OCI-LY1 (cell line): ENCODE results near the gene CST3.
"Not testable (repeated sequence)": the region's sequence is repeated elsewhere in the genome, so short reads cannot be mapped to it uniquely, and the experiment has no call there.

Source experiments
- CTCF ChIP-seq: fragments of 200-600 bp; sonication (generic), shearing (Covaris generic); IDR thresholded peaks from 2 replicates; pipeline ENCODE4 v1.5.1; 2017; ENCODE audit warnings: mild to moderate bottlenecking, antibody characterized with exemption, low read length, moderate library complexity, mixed read lengths
- EZH2 ChIP-seq: fragments of 200-600 bp; sonication (generic), shearing (Covaris generic); IDR thresholded peaks from 2 replicates; pipeline ENCODE4 v1.8.0; 2017; ENCODE audit warnings: borderline replicate concordance, mixed run types, mild to moderate bottlenecking, antibody characterized with exemption, low read length, moderate library complexity, mixed read lengths

GRCh38 chr20:23635768-23636090 is 2.0 kb downstream of the CST3 start:
- not testable (repeated sequence) for TF ChIP-seq CTCF, EZH2
